Activated T-cell treated with anti-CD3 and anti-CD28 coated beads, Interleukin-2, amount 50 U/mL, for 4 hours (primary cell): ENCODE results near the gene COL6A2. TPM values are rescaled to one million over a fixed set of nuclear protein-coding genes. Genes with fewer than 3 reads are reported as not detected.

Experiments used
- ATAC-seq, 2 donors: fragments of 200-7000 bp; cut with Tn5 transposase; one replicate each; pipeline ENCODE4 v1.10.0; 2021
- DNase-seq: peaks from one replicate; pipeline ENCODE4 v3.0.0-alpha.2; 2020
- H3K27me3 Mint-ChIP-seq: one replicate; pipeline ENCODE4 v1.8.0; 2021; ENCODE audit warnings: low read depth, mixed read lengths
- H3K36me3 Mint-ChIP-seq: one replicate; pipeline ENCODE4 v1.8.0; 2022; ENCODE audit warnings: mixed read lengths; ENCODE audit not compliant: insufficient read depth
- H3K4me1 Mint-ChIP-seq: one replicate; pipeline ENCODE4 v1.8.0; 2021; ENCODE audit warnings: low read depth, mixed read lengths
- H3K4me3 Mint-ChIP-seq: one replicate; pipeline ENCODE4 v1.8.0; 2021; ENCODE audit warnings: mild to moderate bottlenecking, moderate library complexity, mixed read lengths
- H3K9me3 Mint-ChIP-seq: one replicate; pipeline ENCODE4 v1.8.0; 2021; ENCODE audit warnings: mixed read lengths
- total RNA-seq, 3 donors: library from RNA; stranded (reverse); gene quantifications; one replicate each; pipeline ENCODE4 v1.2.1, GENCODE V29; 2021

Gene COL6A2
- total RNA-seq, 3 donors from 2014 or later: 4.8 to 7.7 (median 5.7) TPM

DNA sequence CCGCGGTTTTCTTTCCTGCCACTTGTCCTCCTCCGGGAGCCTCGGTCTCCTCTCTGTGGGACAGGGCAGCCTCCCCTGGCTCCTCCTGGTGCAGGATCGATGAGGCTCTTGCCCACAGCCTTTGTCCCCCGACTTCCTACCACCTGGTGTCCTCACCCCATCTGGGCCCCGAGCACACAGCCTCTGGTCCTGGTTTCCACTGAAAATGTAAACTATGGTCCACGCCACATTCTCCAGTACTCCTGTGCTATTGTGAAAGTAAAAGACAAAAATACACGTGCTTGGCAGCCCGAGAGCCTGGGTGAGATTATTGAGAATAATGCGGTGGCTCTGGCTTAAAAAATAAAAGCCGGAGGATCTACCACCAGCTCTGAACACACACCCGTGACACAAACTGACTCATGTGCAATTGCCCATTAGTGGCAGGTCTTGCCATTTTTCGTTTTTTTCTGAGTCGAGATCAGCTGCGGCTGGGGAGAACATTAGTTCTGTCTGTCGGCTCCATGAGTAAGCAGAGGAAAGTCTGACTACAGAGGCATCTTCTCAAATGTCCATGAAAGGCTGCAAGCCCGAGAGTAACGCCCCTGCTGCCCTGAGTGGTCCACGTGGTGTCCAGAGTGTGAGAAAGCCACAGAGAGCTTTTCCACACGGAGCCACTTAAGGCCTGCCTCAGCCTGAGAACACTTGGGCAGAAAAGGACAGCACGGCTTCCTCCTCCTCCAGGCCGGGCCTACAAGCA is 5.7 kb upstream of the COL6A2 start:
- DNase-seq (no peak), ATAC-seq (no peak)
- H3K4me3 Mint-ChIP-seq: no peak overlapping the region
- peaks cover 9% of the 10 kb centered on the region for H3K9me3 Mint-ChIP-seq
- H3K4me1 Mint-ChIP-seq: peaks cover 3% of the 10 kb centered on the region
- H3K36me3 Mint-ChIP-seq: peaks cover 2% of the 10 kb centered on the region
- peaks cover 4% of the 10 kb centered on the region for H3K27me3 Mint-ChIP-seq

DNA sequence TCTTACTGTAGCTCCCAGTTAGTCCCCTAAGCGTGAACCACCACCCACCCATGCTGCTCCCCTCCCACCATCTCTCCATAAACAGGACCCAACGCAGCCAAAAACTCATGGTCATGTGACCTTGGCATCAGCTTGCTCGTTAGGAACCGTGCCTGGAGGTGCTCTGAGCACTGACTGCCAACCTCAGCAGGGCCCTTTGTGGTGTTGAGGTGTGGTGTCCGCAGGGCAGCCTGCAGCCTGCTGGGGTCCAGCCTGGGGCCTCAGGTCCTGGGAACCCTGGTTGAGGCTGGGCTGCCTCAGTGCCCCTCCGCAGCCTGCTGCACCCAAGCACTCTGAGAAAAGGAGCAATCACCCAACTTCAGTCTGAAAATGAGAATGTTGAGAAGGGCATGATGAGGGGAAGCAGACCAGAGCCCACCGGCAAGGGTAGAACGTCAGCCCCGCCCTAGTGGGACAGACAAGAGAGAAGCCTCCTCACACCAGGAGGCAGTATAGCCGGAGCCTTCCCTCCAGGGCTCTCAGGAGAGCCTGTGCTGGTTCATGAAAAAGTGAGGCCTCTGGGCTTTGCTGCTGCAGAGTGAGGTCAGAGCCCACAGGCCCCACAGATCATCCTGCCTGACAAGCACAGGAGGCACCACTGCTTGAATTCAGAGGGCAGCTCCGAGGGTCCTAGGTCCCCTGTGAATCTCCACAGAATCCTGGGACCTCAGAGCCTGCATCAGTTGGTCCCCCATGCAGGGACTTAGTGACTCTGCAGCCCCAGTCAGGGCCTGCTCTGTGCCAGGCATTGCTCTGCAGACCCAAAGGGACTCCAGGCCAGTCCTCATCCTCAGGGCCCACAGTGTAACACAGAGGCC is 4.9 kb upstream of the COL6A2 start:
- Mint-ChIP-seq H3K27me3 (peaks cover 4% of the 10 kb centered on the region), H3K36me3 (peaks cover 2% of the 10 kb centered on the region), H3K9me3 (peaks cover 8% of the 10 kb centered on the region), H3K4me3 (no peak overlapping the region), H3K4me1 (peaks cover 3% of the 10 kb centered on the region)
- no peak for ATAC-seq
- DNase-seq: no peak

DNA sequence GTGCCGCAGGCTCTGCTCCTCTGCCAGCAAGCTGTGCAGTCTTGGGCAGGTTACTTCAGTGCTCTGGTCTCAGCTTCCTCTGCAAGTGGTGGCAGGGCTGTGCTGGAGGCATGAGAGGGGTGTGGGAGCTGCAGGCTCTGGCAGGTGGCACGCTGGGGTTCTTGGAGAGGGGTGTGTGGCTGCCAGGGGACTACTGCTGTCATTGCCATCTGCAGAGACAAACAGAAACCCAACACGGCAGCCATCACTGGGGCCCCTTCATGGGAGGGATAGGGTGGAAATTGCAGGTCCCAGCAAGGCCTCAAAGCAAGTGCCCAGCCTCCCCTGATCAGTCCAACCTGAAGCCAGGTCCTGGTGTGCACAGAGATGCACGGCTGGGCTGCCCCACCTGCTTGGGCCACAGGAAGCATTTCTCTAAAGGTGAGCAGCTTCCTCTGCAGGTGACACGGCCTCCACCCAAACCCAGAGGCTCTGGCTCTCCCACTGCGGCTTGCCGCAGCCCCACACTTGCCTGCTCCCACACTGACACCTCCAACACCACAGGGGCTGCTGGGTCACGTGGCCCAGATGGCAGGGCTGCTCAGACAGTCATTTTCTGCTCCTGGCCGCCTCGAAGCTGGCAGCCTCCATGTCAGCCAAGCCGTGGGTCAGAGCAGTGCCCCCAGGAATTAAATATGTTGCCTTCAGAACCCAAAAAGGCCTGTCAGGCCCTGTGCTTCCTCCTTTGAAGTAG is 4.1 kb upstream of the COL6A2 start:
- no peak for DNase-seq
- Mint-ChIP-seq H3K4me3 (no peak overlapping the region), H3K9me3 (no peaks in the 10 kb centered on the region), H3K36me3 (no peaks in the 10 kb centered on the region), H3K27me3 (peaks cover 4% of the 10 kb centered on the region), H3K4me1 (peaks cover 3% of the 10 kb centered on the region)
- no peak for ATAC-seq

DNA sequence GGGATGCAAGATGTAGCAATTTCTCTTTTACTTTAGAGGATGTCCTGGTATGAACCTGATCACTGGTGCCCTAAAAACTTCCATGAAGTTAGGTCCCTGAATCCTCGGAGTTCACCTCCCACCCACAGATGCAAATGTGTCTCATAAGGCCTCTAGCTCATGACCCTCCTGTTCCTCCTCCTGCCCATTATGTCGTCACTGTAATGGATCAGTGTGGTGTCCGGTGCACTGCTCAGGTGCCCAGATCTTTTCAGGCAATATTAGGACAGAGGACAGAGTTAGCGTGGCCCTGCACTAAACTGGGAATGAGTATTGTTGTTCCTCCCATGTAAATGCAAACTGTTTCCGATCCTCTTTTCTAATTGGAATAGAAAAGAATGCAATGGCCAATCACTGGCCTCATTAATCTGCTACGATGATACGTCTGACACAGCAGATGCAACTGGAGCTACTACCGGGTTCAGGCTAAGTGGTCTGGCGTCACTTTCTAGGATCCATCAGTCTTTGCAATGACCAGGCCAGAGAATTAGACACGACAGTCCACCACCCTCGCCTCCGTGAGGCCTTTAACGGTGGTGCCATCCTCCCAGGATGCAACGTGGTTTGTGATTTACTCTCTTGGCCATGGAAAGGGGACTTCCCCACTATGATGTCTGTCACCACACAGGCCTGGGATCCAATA is 3.4 kb upstream of the COL6A2 start:
- DNase-seq (no peak), ATAC-seq (no peak)
- peaks cover 8% of the 10 kb centered on the region for H3K27me3 Mint-ChIP-seq
- H3K9me3 Mint-ChIP-seq: no peaks in the 10 kb centered on the region
- H3K4me1 Mint-ChIP-seq: peaks cover 3% of the 10 kb centered on the region
- no peak overlapping the region for H3K4me3 Mint-ChIP-seq
- no peaks in the 10 kb centered on the region for H3K36me3 Mint-ChIP-seq

DNA sequence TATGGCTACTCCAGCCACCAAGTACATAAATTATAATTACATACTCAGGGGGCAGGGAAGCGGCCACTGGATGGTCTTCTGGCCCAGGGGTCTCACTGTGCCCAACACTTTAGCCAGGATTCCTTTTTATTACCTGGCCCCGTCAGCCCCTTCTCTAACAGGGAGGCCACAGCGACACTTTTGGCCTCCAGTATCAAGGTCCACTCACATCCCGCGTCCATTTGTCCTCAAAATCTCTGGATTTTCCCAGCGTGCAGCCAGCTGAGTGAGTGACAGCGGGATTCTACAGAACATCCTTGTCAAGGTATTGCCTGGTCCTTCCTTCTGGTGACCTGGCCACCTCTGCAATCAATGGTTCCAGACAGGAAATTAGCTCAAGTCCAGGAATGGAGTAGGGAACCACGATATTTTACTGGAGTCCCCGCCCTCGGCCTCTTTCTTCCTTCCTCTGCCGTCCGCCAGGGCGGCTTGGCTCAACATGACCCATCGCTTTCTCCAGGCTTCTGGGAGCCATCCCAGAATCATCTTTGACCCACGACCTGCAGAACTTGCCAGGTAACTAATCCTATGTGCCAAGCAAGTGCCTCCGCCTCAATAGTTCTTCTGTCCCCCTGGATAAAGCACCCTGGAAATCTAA is 2.7 kb upstream of the COL6A2 start:
- ATAC-seq: no peak
- no peaks in the 10 kb centered on the region for H3K36me3 Mint-ChIP-seq

DNA sequence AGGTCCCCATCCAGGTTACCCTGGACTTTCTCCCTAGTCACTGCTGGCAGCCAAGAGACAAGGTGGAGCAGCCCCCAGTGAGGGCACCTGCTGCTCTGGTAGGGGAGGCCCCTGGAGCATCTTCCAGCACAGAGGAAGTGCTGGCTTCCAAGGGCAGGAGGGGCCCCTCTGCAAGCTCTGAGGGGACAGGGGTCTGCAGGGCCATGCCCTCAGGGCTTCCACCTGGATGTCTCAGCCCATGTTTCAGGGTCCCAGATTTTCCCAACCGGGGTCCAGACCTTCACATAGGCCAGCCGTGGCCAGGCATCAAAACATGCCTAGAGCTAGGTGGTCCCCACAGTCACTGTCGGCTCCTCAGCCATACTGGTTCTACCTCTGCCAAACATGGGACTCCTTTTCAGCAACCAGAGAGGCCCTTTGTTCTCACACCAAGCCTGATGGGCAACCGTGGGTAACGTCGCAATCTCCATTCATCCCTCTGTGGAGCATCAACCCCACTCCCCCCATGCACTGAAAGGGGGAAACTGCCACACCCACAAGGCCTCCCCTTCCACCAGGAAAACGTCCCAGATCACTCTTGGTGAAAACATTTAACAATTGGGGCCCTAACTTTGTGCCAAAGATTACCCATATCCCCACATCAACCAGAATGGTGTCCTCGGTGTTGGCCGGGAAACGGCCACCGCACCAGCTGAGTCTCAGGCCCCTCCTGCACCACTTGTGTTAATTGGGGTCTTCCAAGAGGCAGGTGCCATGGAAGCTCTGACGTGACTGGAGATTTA is 1.9 kb upstream of the COL6A2 start:
- Mint-ChIP-seq H3K27me3 (peaks cover 20% of the 10 kb centered on the region), H3K4me3 (no peak overlapping the region), H3K9me3 (no peaks in the 10 kb centered on the region), H3K4me1 (peaks cover 6% of the 10 kb centered on the region), H3K36me3 (no peaks in the 10 kb centered on the region)
- ATAC-seq (no peak), DNase-seq (no peak)

More for the DNA sequence above, 2.7 kb upstream of the COL6A2 start:
- no peak overlapping the region for H3K4me3 Mint-ChIP-seq
- H3K4me1 Mint-ChIP-seq: peaks cover 3% of the 10 kb centered on the region
- peaks cover 12% of the 10 kb centered on the region for H3K27me3 Mint-ChIP-seq
- DNase-seq: no peak
- H3K9me3 Mint-ChIP-seq: no peaks in the 10 kb centered on the region

DNA sequence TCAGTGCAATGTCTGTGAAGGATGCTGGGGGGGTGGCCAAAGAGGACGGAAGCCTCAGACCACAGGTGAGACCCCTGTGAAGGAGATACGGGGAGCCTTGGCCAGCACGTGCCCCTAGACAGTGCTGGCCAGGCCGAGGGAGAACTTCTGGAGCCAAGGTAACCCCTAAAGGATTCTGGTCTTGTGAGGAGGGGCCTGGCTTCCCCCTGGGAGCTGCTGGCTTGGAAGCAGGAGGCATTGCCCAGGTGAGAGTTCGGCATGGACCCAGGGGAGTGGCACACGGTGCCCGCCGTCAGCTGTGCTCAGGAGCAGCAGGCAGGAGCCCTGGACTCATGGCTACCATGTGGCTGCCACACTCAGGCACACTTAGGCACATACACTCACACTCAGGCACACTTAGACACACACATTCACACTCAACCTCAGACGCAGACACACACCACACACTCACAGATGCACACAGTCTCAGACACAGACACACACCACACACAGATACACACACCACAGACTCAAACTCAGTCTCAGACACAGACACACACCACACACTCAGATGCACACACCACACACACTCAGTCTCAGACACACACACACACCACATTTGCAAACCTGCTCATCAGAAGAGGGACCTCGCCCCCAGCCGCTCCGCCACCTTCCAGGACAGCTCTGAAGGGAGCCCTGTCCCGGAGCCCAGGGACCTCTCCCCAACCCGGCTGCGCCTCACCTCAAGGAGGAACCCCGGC is 1.1 kb upstream of the COL6A2 start:
- ATAC-seq (no peak), DNase-seq (no peak)
- H3K4me3 Mint-ChIP-seq: peak overlapping the region; percentile 52
- H3K27me3 Mint-ChIP-seq: peaks cover 28% of the 10 kb centered on the region
- no peaks in the 10 kb centered on the region for H3K36me3 Mint-ChIP-seq
- H3K4me1 Mint-ChIP-seq: peaks cover 6% of the 10 kb centered on the region
- H3K9me3 Mint-ChIP-seq: no peaks in the 10 kb centered on the region

DNA sequence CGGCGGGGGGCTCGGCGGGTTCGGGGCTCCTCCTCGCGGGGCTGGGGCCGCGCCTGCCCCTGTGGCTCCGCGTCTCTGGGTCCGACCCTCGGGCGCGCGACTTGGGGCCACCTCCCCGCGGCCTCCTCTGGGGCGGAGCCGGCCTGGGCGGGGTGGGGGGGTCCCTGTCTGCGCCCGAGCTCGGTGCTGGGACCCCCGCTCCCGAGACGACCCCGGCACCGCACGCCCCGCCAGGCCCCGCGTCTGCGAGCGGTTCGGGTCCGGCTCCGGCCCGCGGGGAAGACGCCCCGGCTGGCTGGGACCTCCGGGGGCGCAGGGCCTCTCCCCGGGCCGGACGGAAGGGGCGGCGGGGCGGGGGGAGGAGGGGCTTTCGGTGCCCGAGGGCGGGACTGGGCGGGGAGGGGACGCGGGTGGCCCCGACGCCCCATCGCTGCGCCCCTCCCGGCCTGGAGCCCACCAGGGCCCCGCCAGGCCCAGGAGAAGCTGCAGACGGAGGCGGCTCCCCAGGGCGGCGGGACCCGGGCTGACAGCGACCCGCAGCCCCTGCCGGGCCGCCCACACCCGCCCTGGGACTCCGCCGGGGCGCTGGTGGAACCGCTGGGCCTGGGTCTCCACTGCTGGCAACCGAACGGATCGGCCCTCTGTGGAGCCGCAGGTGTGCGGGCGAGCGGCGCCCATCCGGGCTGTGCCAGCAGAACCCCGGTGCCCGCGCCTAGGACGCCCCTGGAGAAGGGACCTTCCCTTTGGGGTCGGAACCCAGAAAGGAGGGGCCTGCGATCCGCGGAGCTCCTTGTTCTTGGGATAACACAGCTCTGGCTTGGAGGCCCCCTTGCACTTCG is 610 bp downstream of the COL6A2 start:
- peaks cover 13% of the 10 kb centered on the region for H3K9me3 Mint-ChIP-seq
- no peaks in the 10 kb centered on the region for H3K36me3 Mint-ChIP-seq
- no peak for DNase-seq
- peaks cover 6% of the 10 kb centered on the region for H3K4me1 Mint-ChIP-seq
- ATAC-seq: peak; percentile 53 to 54
- H3K27me3 Mint-ChIP-seq: peaks cover 42% of the 10 kb centered on the region
- peak overlapping the region; percentile 73 for H3K4me3 Mint-ChIP-seq

DNA sequence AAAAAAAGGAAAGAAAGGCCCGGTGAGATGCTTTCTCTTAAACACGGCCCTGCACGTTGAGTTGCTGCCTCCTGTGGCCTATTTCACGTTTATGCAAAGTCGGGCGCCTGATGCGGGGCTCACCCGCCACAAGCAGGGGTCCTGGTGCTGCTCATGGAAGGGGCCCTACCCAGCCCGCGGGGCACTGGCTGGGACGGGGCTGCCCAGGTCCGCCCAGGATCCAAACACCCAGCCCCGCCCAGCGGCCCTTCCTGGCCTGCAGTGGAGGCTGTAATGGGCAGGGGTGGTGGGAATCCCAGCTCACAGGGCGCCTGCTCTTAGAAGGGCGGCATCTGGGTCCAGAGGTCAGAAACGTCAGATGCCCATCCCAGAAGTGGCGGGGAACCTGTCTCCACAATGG is 1.6 kb downstream of the COL6A2 start:
- DNase-seq (no peak), ATAC-seq (no peak)
- no peak overlapping the region for H3K4me3 Mint-ChIP-seq
- peaks cover 22% of the 10 kb centered on the region for H3K9me3 Mint-ChIP-seq
- peaks cover 6% of the 10 kb centered on the region for H3K4me1 Mint-ChIP-seq
- no peaks in the 10 kb centered on the region for H3K36me3 Mint-ChIP-seq
- peaks cover 51% of the 10 kb centered on the region for H3K27me3 Mint-ChIP-seq

DNA sequence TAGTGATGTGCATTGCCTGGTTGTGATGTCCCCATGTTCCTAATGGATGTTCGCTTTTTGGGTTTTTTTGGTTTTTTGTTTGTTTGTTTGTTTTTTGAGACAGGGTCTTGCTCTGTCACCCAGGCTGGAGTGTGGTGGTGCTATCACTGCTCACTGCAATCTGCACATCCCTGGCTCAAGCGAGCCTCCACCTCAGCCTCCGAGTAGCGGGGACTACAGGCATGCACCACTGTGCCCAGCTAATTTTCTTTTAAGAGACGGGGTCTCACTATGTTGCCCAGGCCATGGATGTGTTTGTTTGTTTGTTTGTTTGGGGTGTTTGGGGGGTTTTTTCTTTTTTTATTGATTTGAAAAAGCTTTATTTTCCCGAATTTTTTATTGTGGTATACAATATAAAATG is 2.1 kb downstream of the COL6A2 start:
- H3K36me3 Mint-ChIP-seq: no peaks in the 10 kb centered on the region
- peaks cover 23% of the 10 kb centered on the region for H3K9me3 Mint-ChIP-seq
- peaks cover 52% of the 10 kb centered on the region for H3K27me3 Mint-ChIP-seq
- H3K4me3 Mint-ChIP-seq: peak overlapping the region; percentile 38
- H3K4me1 Mint-ChIP-seq: peaks cover 6% of the 10 kb centered on the region
- DNase-seq (no peak), ATAC-seq (no peak)

DNA sequence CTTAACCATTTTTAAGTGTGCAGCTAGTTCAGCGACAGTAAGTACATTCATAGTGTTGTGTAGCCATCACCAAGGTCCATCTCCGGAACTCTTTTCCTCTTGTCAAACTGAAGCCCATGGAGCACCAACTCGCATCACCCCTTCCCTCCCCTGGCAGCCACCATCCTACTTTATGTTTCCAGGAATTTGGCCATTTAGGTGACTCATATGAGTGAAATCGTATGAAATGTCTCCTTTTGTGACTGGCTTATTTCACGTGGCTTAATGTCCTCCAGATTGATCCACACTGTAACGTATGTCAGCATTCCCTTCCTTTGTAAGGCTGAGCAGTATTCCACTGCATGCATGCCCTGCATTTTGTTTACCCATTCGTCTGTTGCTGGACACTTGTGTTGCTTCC is 2.5 kb downstream of the COL6A2 start:
- ATAC-seq: no peak
- H3K9me3 Mint-ChIP-seq: peaks cover 23% of the 10 kb centered on the region
- H3K4me1 Mint-ChIP-seq: peaks cover 6% of the 10 kb centered on the region
- H3K4me3 Mint-ChIP-seq: no peak overlapping the region
- H3K27me3 Mint-ChIP-seq: peaks cover 52% of the 10 kb centered on the region
- H3K36me3 Mint-ChIP-seq: no peaks in the 10 kb centered on the region
- DNase-seq: no peak

DNA sequence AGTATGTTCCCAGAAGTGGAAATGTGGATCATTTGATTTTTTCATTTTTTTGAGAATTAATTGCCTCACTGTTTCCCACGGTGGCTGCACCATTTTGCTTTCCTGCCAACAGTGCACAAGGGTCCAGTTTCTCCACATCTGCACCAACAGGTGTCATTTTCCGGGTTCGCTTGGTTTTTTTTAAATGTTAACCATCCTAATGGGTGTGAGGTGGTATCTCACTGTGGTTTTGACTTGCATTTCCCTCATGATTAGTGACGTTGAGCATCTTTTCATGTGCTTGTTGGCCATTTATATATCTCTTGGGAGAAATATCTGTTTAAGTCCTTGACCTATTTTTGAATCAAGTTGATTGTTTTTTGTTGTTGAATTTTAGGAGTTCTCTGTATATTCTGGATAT is 3.0 kb downstream of the COL6A2 start:
- Mint-ChIP-seq H3K4me3 (no peak overlapping the region), H3K9me3 (peaks cover 23% of the 10 kb centered on the region), H3K36me3 (no peaks in the 10 kb centered on the region), H3K4me1 (peaks cover 6% of the 10 kb centered on the region), H3K27me3 (peaks cover 53% of the 10 kb centered on the region)
- no peak for ATAC-seq
- no peak for DNase-seq
